RWPE1 (cell line): ENCODE results near the gene ECM2.

Experiments
- CTCF ChIA-PET: fragments of 350-600 bp; sonication (Branson Sonifier 250); formaldehyde crosslinking; extraction: SDS; loops from one replicate; lab custom pipeline; 2021; lab: Yijun Ruan, JAX
- POLR2A ChIA-PET: fragments of 400-600 bp; formaldehyde crosslinking; extraction: SDS; loops from one replicate; lab custom pipeline; 2020; ENCODE audit warnings: antibody characterized with exemption; ENCODE audit not compliant: low non-redundant PET; lab: Yijun Ruan, JAX
- DNase-seq: peaks from one replicate; pipeline ENCODE4 v3.0.0; 2012; ENCODE audit warnings: low spot score
- H3K27ac ChIP-seq: fragments of 450-650 bp; 2 replicates; pipeline ENCODE4 v1.5.1; 2017
- CTCF ChIP-seq: fragments of 450-650 bp; conservative IDR thresholded peaks from 2 replicates; pipeline ENCODE4 v1.5.1; 2017; ENCODE audit warnings: low read depth, mild to moderate bottlenecking

The ECM2 gene

GRCh38 chr9:92562461-92562967 is 26.7 kb upstream of the ECM2 start:
- DNase-seq: no peak
- no peak for TF ChIP-seq CTCF
- ChIA-PET POLR2A (no interaction called here), CTCF (no interaction called here)
- no peak overlapping the region for H3K27ac ChIP-seq

- CTCF ChIA-PET: interaction anchor here (0.6 kb wide), 1 partner anchor 334 kb away, joined by 6 read pairs; no protein-coding TSS in a partner anchor
- no peak overlapping the region for H3K27ac ChIP-seq
- no peak for TF ChIP-seq CTCF
- POLR2A ChIA-PET: no interaction called here
- no peak for DNase-seq
Observed at GRCh38 chr9:92561374-92562330, 25.9 kb upstream of the ECM2 start.

GRCh38 chr9:92558612-92559374 is 23.0 kb upstream of the ECM2 start:
- TF ChIP-seq CTCF: no peak
- H3K27ac ChIP-seq: 0 out of 2 replicates have a peak overlapping the region, but pooled peaks have one; percentile 0
- CTCF ChIA-PET: interaction anchor here (1.0 kb wide), 1 partner anchor 232 kb away, joined by 4 read pairs; no protein-coding TSS in a partner anchor
- no peak for DNase-seq
- POLR2A ChIA-PET: no interaction called here

GRCh38 chr9:92550765-92551164 is 15.0 kb upstream of the ECM2 start:
- no peak overlapping the region for H3K27ac ChIP-seq
- ChIA-PET CTCF (no interaction called here), POLR2A (no interaction called here)
- no peak for DNase-seq
- TF ChIP-seq CTCF: no peak

GRCh38 chr9:92547356-92547755 is 11.6 kb upstream of the ECM2 start:
- no peak for DNase-seq
- ChIA-PET POLR2A (no interaction called here), CTCF (interaction anchor here (0.8 to 1.2 kb wide), 2 partner anchors 10 to 13 kb away, joined by 3 to 6 read pairs; no protein-coding TSS in a partner anchor)
- no peak for TF ChIP-seq CTCF
- no peak overlapping the region for H3K27ac ChIP-seq

- POLR2A ChIA-PET: no interaction called here
- no peak for TF ChIP-seq CTCF
- H3K27ac ChIP-seq: no peak overlapping the region
- no peak for DNase-seq
- CTCF ChIA-PET: no interaction called here
Observed at GRCh38 chr9:92545002-92545510, 9.3 kb upstream of the ECM2 start.
